A549 (cell line): ENCODE results near the gene VPS51.

Experiments used
- BHLHE40 ChIP-seq: IDR thresholded peaks from 2 replicates; pipeline ENCODE4 v1.6.1; 2012; ENCODE audit warnings: low read depth, low read length, inconsistent platforms
- CTCF ChIP-seq: fragments of >200 bp; sonication (Bioruptor Twin); formaldehyde crosslinking; IDR thresholded peaks from 3 replicates; pipeline ENCODE4 v1.5.1; 2016
- POLR2A ChIP-seq: IDR thresholded peaks from 2 replicates; pipeline ENCODE4 v1.6.1; 2012; ENCODE audit warnings: mild to moderate bottlenecking, low read length

DNA sequence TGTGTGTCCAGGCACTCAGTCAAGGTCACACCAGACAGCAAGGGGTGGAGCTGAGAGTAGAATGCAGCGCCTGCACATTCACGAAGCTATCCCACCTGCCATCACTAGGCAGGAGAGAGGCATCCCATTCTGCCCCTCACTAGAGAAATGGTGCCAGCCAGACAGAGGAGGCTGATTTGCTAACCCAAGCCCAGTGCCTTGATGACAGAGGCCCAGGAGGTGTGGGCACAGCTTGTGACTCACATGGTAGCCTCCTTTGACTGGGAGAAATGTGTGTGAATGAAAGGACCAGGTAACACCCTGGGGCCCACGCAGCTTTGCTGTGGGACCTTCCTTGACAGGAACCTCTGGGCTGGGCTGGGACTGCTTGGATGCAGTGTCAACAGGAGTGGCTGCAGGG lies 32.5 kb upstream of the VPS51 start:
- TF ChIP-seq CTCF (no peak), BHLHE40 (no peak), POLR2A (no peak)
